ENCODE measurements around the gene SLC38A6. TPM values are rescaled to one million over a fixed set of nuclear protein-coding genes. Genes with fewer than 3 reads are reported as not detected.

The SLC38A6 gene
- polyA plus RNA-seq, 1 experiment, result 57.3 TPM

GRCh38 chr14:61031026-61031425 is 50.0 kb downstream of the SLC38A6 start:
- Histone ChIP-seq H3K4me3 (ENCODE audit: low read depth, low read length) (no peak overlapping the region), H3K27me3 (ENCODE audit: control insufficient read depth, insufficient read depth, low read length) (no peaks in the 10 kb centered on the region), H3K9me3 (ENCODE audit: control insufficient read depth, insufficient read depth, low read length) (no peaks in the 10 kb centered on the region), H3K27ac (ENCODE audit: low read depth, low read length) (no peak overlapping the region)
- ChIA-PET CTCF (no interaction called here), POLR2A (no interaction called here)
- TF ChIP-seq, protein P1, sequence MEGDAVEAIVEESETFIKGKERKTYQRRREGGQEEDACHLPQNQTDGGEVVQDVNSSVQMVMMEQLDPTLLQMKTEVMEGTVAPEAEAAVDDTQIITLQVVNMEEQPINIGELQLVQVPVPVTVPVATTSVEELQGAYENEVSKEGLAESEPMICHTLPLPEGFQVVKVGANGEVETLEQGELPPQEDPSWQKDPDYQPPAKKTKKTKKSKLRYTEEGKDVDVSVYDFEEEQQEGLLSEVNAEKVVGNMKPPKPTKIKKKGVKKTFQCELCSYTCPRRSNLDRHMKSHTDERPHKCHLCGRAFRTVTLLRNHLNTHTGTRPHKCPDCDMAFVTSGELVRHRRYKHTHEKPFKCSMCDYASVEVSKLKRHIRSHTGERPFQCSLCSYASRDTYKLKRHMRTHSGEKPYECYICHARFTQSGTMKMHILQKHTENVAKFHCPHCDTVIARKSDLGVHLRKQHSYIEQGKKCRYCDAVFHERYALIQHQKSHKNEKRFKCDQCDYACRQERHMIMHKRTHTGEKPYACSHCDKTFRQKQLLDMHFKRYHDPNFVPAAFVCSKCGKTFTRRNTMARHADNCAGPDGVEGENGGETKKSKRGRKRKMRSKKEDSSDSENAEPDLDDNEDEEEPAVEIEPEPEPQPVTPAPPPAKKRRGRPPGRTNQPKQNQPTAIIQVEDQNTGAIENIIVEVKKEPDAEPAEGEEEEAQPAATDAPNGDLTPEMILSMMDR (IDR thresholded peaks at IDR 0.05; ENCODE audit: low read depth, low read length), result no peak
- no peak for DNase-seq (ENCODE audit: low read depth, low spot score)

DNA sequence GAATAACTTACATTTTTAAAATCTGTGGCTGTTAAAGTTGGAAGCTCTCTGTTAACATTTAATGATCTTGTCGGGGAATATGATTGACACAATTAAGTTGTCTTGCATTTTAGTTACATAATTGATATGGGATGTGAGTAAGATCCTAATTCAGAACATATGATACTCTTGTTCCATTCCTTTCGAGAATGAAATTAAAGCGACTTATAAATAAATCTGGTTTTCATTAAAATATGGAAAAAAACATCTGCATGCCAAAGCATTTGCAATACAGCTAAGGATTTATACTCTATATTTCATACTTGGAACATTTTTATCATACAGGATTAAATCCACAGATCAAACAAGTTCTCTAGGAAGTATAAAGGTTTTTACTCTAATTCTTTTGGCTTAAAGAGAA is 52.0 kb downstream of the SLC38A6 start:
- Histone ChIP-seq H3K27ac (ENCODE audit: low read depth, low read length) (no peak overlapping the region), H3K4me3 (ENCODE audit: low read depth, low read length) (no peak overlapping the region), H3K9me3 (ENCODE audit: control insufficient read depth, insufficient read depth, low read length) (no peaks in the 10 kb centered on the region), H3K27me3 (ENCODE audit: control insufficient read depth, insufficient read depth, low read length) (no peaks in the 10 kb centered on the region)
- ChIA-PET POLR2A (no interaction called here), CTCF (interaction anchor here (0.5 kb wide), 1 partner anchor 240 kb away, joined by 3 read pairs; no protein-coding TSS in a partner anchor)
- TF ChIP-seq, protein P1 (IDR thresholded peaks at IDR 0.05; ENCODE audit: low read depth, low read length), result no peak
- no peak for DNase-seq (ENCODE audit: low read depth, low spot score)

GRCh38 chr14:61033855-61034254 is 52.8 kb downstream of the SLC38A6 start:
- POLR2A ChIA-PET, result no interaction called here
- Histone ChIP-seq H3K4me3 (ENCODE audit: low read depth, low read length) (no peak overlapping the region), H3K9me3 (ENCODE audit: control insufficient read depth, insufficient read depth, low read length) (no peaks in the 10 kb centered on the region), H3K27me3 (ENCODE audit: control insufficient read depth, insufficient read depth, low read length) (no peaks in the 10 kb centered on the region), H3K27ac (ENCODE audit: low read depth, low read length) (no peak overlapping the region)
- CTCF ChIA-PET, result interaction anchor here (1.1 kb wide), 1 partner anchor 219 kb away, joined by 3 read pairs; no protein-coding TSS in a partner anchor
- TF ChIP-seq, protein P1 (IDR thresholded peaks at IDR 0.05; ENCODE audit: low read depth, low read length), result no peak
- no peak for DNase-seq (ENCODE audit: low read depth, low spot score)

DNA sequence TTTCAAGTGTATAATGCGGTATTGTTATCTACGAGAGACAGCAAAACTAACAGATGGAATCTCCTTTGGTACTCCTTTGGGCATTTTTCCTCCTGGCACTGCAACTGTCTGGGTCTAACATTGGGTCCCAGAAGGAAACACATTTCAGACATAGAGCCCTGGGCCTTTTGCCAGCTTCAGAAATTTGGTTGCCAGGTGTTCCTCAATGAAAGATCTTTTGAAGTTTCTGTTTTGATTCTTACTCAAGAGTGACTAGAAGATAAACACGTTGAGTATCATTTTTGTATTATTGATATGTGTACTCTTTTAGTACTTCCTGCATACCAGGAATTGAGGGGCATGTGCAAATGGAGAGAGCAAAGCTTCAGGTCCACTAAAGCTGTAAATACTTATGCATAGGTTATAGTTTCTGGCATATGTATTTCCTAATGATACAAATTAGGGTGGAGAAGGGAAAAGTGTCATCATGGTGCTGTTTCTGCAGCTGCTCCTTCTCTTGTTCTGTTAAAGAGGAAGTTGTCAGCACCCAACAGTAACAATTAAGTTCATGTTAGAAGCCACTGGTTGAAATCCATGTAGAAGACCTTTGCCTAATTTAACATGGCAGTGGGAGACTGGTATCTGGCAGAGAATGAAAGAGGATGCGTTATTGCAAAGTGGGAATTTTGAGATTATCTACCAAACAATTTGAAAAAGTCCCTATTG is 53.5 kb downstream of the SLC38A6 start:
- TF ChIP-seq, protein P1 (IDR thresholded peaks at IDR 0.05; ENCODE audit: low read depth, low read length), result no peak
- Histone ChIP-seq H3K27ac (ENCODE audit: low read depth, low read length) (no peak overlapping the region), H3K9me3 (ENCODE audit: control insufficient read depth, insufficient read depth, low read length) (no peaks in the 10 kb centered on the region), H3K27me3 (ENCODE audit: control insufficient read depth, insufficient read depth, low read length) (no peaks in the 10 kb centered on the region), H3K4me3 (ENCODE audit: low read depth, low read length) (no peak overlapping the region)
- DNase-seq (ENCODE audit: low read depth, low spot score), result no peak
- CTCF ChIA-PET, result interaction anchor here (0.9 to 1.4 kb wide), 3 partner anchors 9 to 219 kb away, joined by 3 to 5 read pairs (median 3); no protein-coding TSS in a partner anchor
- POLR2A ChIA-PET, result interaction anchor here (0.5 kb wide), 1 partner anchor 227 kb away, joined by 3 read pairs; no protein-coding TSS in a partner anchor

- TF ChIP-seq, protein P1 (IDR thresholded peaks at IDR 0.05; ENCODE audit: low read depth, low read length), result no peak
- no peak for DNase-seq (ENCODE audit: low read depth, low spot score)
- Histone ChIP-seq H3K4me3 (ENCODE audit: low read depth, low read length) (no peak overlapping the region), H3K27ac (ENCODE audit: low read depth, low read length) (no peak overlapping the region), H3K27me3 (ENCODE audit: control insufficient read depth, insufficient read depth, low read length) (no peaks in the 10 kb centered on the region), H3K9me3 (ENCODE audit: control insufficient read depth, insufficient read depth, low read length) (no peaks in the 10 kb centered on the region)
- CTCF ChIA-PET, result interaction anchor here (1.2 to 2.5 kb wide), 4 partner anchors 11 to 412 kb away, joined by 3 to 7 read pairs (median 4); no protein-coding TSS in a partner anchor
- POLR2A ChIA-PET, result no interaction called here
These were observed 56.2 kb downstream of the SLC38A6 start for GRCh38 chr14:61037215-61037614.
